SK-N-SH (cell line): Measurements from ENCODE around the gene BRCA2. TPM values are rescaled to one million over a fixed set of nuclear protein-coding genes. Genes with fewer than 3 reads are reported as not detected.
A peak's percentile ranks its signal among the peaks of the same experiment; 100 is the strongest.

Source experiments
- CTCF ChIA-PET: fragments of 300-600, 350-600 bp; formaldehyde crosslinking; extraction: SDS; loops from one replicate; lab custom pipeline; 2021; lab: Yijun Ruan, JAX
- POLR2A ChIA-PET: fragments of 350-600 bp; sonication (Branson Sonifier 250); formaldehyde crosslinking; extraction: SDS; loops from one replicate; lab custom pipeline; 2020; ENCODE audit warnings: antibody characterized with exemption, inconsistent platforms; lab: Yijun Ruan, JAX
- DNase-seq: peaks from one replicate; pipeline ENCODE4 v3.0.0; 2012
- H2AFZ ChIP-seq: fragments of 200-600 bp; sonication (generic); 2 replicates; pipeline ENCODE4 v1.8.1; 2016; ENCODE audit warnings: antibody characterized with exemption, mild to moderate bottlenecking, low read depth
- H3F3A ChIP-seq: fragments of 200-600 bp; sonication (generic); replicated peaks from 2 replicates; pipeline ENCODE3; 2016; ENCODE audit warnings: antibody characterized with exemption, mild to moderate bottlenecking; ENCODE audit not compliant: insufficient read depth
- H3K27ac ChIP-seq, 2 experiments: fragments of 200-500 bp in 1 of 2; fragments of 200-600 bp in 1 of 2; sonication (Bioruptor generic) in 1 of 2; sonication (generic), shearing (Covaris generic) in 1 of 2; 2 replicates each; pipeline versions ENCODE4 v1.5.1 to v1.6.1; 2014 to 2016; ENCODE audit warnings: low read depth in 2 of 2, inconsistent platforms in 1 of 2, low read length in 1 of 2, mild to moderate bottlenecking in 1 of 2, mixed read lengths in 1 of 2
- H3K27me3 ChIP-seq: fragments of 200-600 bp; sonication (generic), shearing (Covaris generic); 2 replicates; pipeline ENCODE4 v1.6.1; 2016; ENCODE audit warnings: mixed run types; ENCODE audit not compliant: insufficient read depth
- H3K36me3 ChIP-seq, 2 experiments: fragments of 200-500 bp in 1 of 2; fragments of 200-600 bp in 1 of 2; sonication (Bioruptor generic) in 1 of 2; sonication (generic) in 1 of 2; replicated peaks in 1 of 2; 2 replicates each; pipeline versions ENCODE3 to v1.5.1; 2014 to 2016; ENCODE audit warnings: low read length in 1 of 2, mild to moderate bottlenecking in 1 of 2; ENCODE audit not compliant: insufficient read depth in 2 of 2, control insufficient read depth in 1 of 2
- H3K4me1 ChIP-seq, 2 experiments: fragments of 200-500 bp in 1 of 2; fragments of 200-600 bp in 1 of 2; sonication (Bioruptor generic) in 1 of 2; sonication (generic), shearing (Covaris generic) in 1 of 2; 2 replicates each; pipeline versions ENCODE4 v1.5.1 to v1.6.1; 2014 to 2016; ENCODE audit warnings: low read depth in 1 of 2, low read length in 1 of 2, mixed run types in 1 of 2; ENCODE audit not compliant: insufficient read depth in 2 of 2, control insufficient read depth in 1 of 2
- H3K4me2 ChIP-seq: fragments of 200-600 bp; sonication (generic), shearing (Covaris generic); 2 replicates; pipeline ENCODE4 v1.6.1; 2017; ENCODE audit warnings: mixed run types
- H3K4me3 ChIP-seq, 2 experiments: fragments of 200-500 bp in 1 of 2; fragments of 200-600 bp in 1 of 2; sonication (Bioruptor generic) in 1 of 2; sonication (generic), shearing (Covaris generic) in 1 of 2; 2 replicates each; pipeline versions ENCODE4 v1.5.1 to v1.8.1; 2014 to 2016; ENCODE audit warnings: low read depth in 2 of 2, inconsistent platforms in 1 of 2, low read length in 1 of 2, mild to moderate bottlenecking in 1 of 2, mixed read lengths in 1 of 2, moderate library complexity in 1 of 2
- H3K79me2 ChIP-seq: fragments of 200-600 bp; sonication (generic); 2 replicates; pipeline ENCODE4 v1.8.1; 2017; ENCODE audit warnings: mild to moderate bottlenecking; ENCODE audit not compliant: insufficient read depth
- H3K9ac ChIP-seq: fragments of 200-600 bp; sonication (generic); 2 replicates; pipeline ENCODE4 v1.6.1; 2017; ENCODE audit warnings: mixed run types
- H3K9me2 ChIP-seq: fragments of 200-600 bp; sonication (generic); 2 replicates; pipeline ENCODE4 v1.6.1; 2017; ENCODE audit warnings: mixed run types
- H3K9me3 ChIP-seq: fragments of 200-600 bp; sonication (generic); 2 replicates; pipeline ENCODE4 v1.6.1; 2017; ENCODE audit warnings: mixed run types, mild to moderate bottlenecking, moderate library complexity
- H4K20me1 ChIP-seq: fragments of 200-600 bp; sonication (generic); 2 replicates; pipeline ENCODE4 v1.6.1; 2017; ENCODE audit warnings: mild to moderate bottlenecking, mixed run types; ENCODE audit not compliant: insufficient read depth
- CHD2 ChIP-seq: fragments of 150-350 bp; IDR thresholded peaks from 2 replicates; pipeline ENCODE4 v1.6.1; 2018; ENCODE audit warnings: low read length; ENCODE audit not compliant: partially characterized antibody
- EP300 ChIP-seq, 2 experiments: IDR thresholded peaks; 2 replicates each; pipeline versions ENCODE4 v1.4.0 to v1.6.1; 2012; ENCODE audit warnings: borderline replicate concordance in 1 of 2, low read depth in 1 of 2, low read length in 1 of 2
- EZH2phosphoT487 ChIP-seq: fragments of 200-600 bp; sonication (generic); IDR thresholded peaks from 2 replicates; pipeline ENCODE4 v1.6.1; 2017; ENCODE audit warnings: low read depth, mixed run types, mild to moderate bottlenecking, antibody characterized with exemption, moderate library complexity, borderline replicate concordance
- GABPA ChIP-seq: IDR thresholded peaks from 2 replicates; pipeline ENCODE4 v1.4.0; 2012; ENCODE audit warnings: low read depth, mild to moderate bottlenecking
- MXI1 ChIP-seq: IDR thresholded peaks from 2 replicates; pipeline ENCODE4 v1.6.1; 2012; ENCODE audit warnings: mild to moderate bottlenecking, low read depth, low read length, improper control_type of control experiment
- NRF1 ChIP-seq: IDR thresholded peaks from 2 replicates; pipeline ENCODE4 v1.6.1; 2012; ENCODE audit warnings: low read depth, mild to moderate bottlenecking, low read length
- RCOR1 ChIP-seq: fragments of 150-350 bp; IDR thresholded peaks from 2 replicates; pipeline ENCODE4 v1.6.1; 2017; ENCODE audit warnings: antibody characterized with exemption, low read length
- RXRA ChIP-seq: IDR thresholded peaks from 2 replicates; pipeline ENCODE4 v1.4.0; 2012; ENCODE audit warnings: low read depth, mild to moderate bottlenecking, borderline replicate concordance
- SIN3A ChIP-seq: IDR thresholded peaks from 2 replicates; pipeline ENCODE4 v1.6.1; 2012; ENCODE audit warnings: low read depth, mild to moderate bottlenecking, low read length, moderate library complexity, borderline replicate concordance
- SMC3 ChIP-seq: IDR thresholded peaks from 2 replicates; pipeline ENCODE4 v1.6.1; 2012; ENCODE audit warnings: low read depth, low read length, improper control_type of control experiment
- TEAD4 ChIP-seq: IDR thresholded peaks from 2 replicates; pipeline ENCODE4 v1.4.0; 2012; ENCODE audit warnings: mild to moderate bottlenecking, borderline replicate concordance; ENCODE audit not compliant: insufficient read depth
- WGBS: methylation state at CpG from one replicate; pipeline ENCODE4 v1.1.6; 2017; ENCODE audit warnings: low lambda C conversion rate; 5-methylcytosine and 5-hydroxymethylcytosine counted together
- polyA plus RNA-seq, 3 experiments: library from polyadenylated mRNA; depleted of rRNA; stranded (reverse); fragments of >200 nt; gene quantifications; 2 replicates each; pipeline ENCODE4 v1.2.3, GENCODE V29; 2012
- TF ChIP-seq, protein P1 (sequence below): fragments of 200-600 bp; sonication (generic); IDR thresholded peaks from 2 replicates; pipeline ENCODE4 v1.6.1; 2017; ENCODE audit warnings: antibody characterized with exemption, mild to moderate bottlenecking, moderate library complexity
- TF ChIP-seq, protein P2 (sequence below): IDR thresholded peaks from 2 replicates; pipeline ENCODE4 v1.4.0; 2012; ENCODE audit warnings: low read depth
- TF ChIP-seq, protein P3 (sequence below): fragments of 150-350 bp; IDR thresholded peaks from 2 replicates; pipeline ENCODE4 v1.6.1; 2017; ENCODE audit warnings: antibody characterized with exemption, low read length, low read depth, borderline replicate concordance

Gene BRCA2
- polyA plus RNA-seq, 1 of the 3 experiments (the other 2 are of a cell fraction), result 1.6 TPM

DNA sequence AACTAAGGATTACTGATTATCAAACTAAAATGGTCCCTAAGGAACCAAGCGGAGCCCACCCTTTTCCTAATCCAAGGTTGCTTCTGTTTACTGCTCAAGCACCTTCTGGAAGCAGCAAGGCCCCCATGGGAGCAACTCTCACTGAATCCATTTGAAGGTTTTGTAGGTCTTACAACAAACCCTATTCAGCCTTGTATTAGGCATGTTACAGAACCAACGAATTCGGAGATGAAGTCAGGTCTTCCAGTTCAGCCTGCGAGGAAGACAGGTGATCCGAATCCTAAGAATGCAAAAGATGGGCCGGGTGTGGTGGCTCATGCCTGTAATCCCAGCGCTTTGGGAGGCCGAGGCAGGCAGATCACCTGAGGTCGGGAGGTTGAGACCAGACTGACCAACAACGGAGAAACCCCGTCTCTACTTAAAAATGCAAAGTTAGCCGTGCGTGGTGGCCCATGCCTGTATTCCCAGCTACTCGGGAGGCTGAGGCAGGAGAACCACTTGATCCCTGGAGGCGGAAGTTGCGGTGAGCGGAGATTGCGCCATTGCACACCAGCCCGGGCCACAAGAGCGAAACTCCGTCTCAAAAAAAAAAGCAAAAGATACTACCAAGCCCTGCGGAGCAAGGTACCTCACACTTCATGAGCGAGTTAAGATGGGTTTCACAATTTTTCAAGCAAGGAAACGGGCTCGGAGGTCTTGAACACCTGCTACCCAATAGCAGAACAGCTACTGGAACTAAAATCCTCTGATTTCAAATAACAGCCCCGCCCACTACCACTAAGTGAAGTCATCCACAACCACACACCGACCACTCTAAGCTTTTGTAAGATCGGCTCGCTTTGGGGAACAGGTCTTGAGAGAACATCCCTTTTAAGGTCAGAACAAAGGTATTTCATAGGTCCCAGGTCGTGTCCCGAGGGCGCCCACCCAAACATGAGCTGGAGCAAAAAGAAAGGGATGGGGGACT is 754 bp upstream of the BRCA2 start:
- no peaks in the 10 kb centered on the region for H4K20me1 ChIP-seq
- ChIA-PET POLR2A (interaction anchor here (0.9 to 1.8 kb wide), 6 partner anchors 9 to 468 kb away, joined by 3 to 4 read pairs (median 3); partner anchors contain the start of gene FRY), CTCF (interaction anchor here (0.8 to 3.4 kb wide), 7 partner anchors 9 to 404 kb away, joined by 3 to 17 read pairs (median 6); no protein-coding TSS in a partner anchor)
- WGBS, result 87% methylated on average over 32 of the region's 32 CpGs
- H3K4me2 ChIP-seq, result peak overlapping the region; percentile 83
- peaks cover 0 to 6% of the 10 kb centered on the region in 2 experiments; a peak in 2 of 4 replicates for H3K4me1 ChIP-seq
- no peaks in the 10 kb centered on the region for H3K27me3 ChIP-seq
- H3K9me3 ChIP-seq, result no peaks in the 10 kb centered on the region
- H3K79me2 ChIP-seq, result peaks cover 19% of the 10 kb centered on the region; the same call in 1 of the 2 replicates
- peaks cover 7 to 13% of the 10 kb centered on the region in 2 experiments for H3K36me3 ChIP-seq
- peak overlapping the region; percentile 84 for H3K9ac ChIP-seq
- H3K27ac ChIP-seq, result peak overlapping the region; percentile 89 to 90
- H2AFZ ChIP-seq, result peak overlapping the region; percentile 100
- no peaks in the 10 kb centered on the region for H3F3A ChIP-seq
- no peaks in the 10 kb centered on the region for H3K9me2 ChIP-seq
- no peak for TF ChIP-seq RXRA
- DNase-seq, result peak; percentile 60
- peak overlapping the region; percentile 90 to 97 for H3K4me3 ChIP-seq

DNA sequence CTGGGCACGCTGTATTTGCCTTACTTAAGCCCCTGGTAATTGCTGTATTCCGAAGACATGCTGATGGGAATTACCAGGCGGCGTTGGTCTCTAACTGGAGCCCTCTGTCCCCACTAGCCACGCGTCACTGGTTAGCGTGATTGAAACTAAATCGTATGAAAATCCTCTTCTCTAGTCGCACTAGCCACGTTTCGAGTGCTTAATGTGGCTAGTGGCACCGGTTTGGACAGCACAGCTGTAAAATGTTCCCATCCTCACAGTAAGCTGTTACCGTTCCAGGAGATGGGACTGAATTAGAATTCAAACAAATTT is 676 bp downstream of the BRCA2 start:
- Histone ChIP-seq H2AFZ (peak overlapping the region; percentile 100), H3K27me3 (no peaks in the 10 kb centered on the region), H3K4me3 (peak overlapping the region; percentile 90 to 97), H3K9me3 (no peaks in the 10 kb centered on the region), H3K36me3 (peaks cover 10 to 15% of the 10 kb centered on the region in 2 experiments), H3K4me1 (peaks cover 0 to 6% of the 10 kb centered on the region in 2 experiments; a peak in 2 of 4 replicates), H3K9ac (peak overlapping the region; percentile 84), H3K27ac (peak overlapping the region; percentile 89 to 90), H3F3A (no peaks in the 10 kb centered on the region), H4K20me1 (no peaks in the 10 kb centered on the region), H3K79me2 (peaks cover 19% of the 10 kb centered on the region; the same call in 1 of the 2 replicates), H3K4me2 (peak overlapping the region; percentile 83), H3K9me2 (no peaks in the 10 kb centered on the region)
- TF ChIP-seq, protein P1, sequence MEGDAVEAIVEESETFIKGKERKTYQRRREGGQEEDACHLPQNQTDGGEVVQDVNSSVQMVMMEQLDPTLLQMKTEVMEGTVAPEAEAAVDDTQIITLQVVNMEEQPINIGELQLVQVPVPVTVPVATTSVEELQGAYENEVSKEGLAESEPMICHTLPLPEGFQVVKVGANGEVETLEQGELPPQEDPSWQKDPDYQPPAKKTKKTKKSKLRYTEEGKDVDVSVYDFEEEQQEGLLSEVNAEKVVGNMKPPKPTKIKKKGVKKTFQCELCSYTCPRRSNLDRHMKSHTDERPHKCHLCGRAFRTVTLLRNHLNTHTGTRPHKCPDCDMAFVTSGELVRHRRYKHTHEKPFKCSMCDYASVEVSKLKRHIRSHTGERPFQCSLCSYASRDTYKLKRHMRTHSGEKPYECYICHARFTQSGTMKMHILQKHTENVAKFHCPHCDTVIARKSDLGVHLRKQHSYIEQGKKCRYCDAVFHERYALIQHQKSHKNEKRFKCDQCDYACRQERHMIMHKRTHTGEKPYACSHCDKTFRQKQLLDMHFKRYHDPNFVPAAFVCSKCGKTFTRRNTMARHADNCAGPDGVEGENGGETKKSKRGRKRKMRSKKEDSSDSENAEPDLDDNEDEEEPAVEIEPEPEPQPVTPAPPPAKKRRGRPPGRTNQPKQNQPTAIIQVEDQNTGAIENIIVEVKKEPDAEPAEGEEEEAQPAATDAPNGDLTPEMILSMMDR, result no peak
- TF ChIP-seq, protein P2, sequence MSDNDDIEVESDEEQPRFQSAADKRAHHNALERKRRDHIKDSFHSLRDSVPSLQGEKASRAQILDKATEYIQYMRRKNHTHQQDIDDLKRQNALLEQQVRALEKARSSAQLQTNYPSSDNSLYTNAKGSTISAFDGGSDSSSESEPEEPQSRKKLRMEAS, result peak; percentile 56; the same call in 1 of the 2 replicates
- peak; percentile 60 for TF ChIP-seq MXI1
- no peak for DNase-seq
- POLR2A ChIA-PET, result interaction anchor here (1.1 to 1.8 kb wide), 2 partner anchors 285 to 470 kb away, joined by 3 to 4 read pairs; partner anchors contain the start of gene FRY
- under 1% methylated on average over 13 of the region's 13 CpGs for WGBS
- CTCF ChIA-PET, result interaction anchor here (0.7 to 2.7 kb wide), 5 partner anchors 98 to 406 kb away, joined by 3 to 11 read pairs (median 5); no protein-coding TSS in a partner anchor

DNA sequence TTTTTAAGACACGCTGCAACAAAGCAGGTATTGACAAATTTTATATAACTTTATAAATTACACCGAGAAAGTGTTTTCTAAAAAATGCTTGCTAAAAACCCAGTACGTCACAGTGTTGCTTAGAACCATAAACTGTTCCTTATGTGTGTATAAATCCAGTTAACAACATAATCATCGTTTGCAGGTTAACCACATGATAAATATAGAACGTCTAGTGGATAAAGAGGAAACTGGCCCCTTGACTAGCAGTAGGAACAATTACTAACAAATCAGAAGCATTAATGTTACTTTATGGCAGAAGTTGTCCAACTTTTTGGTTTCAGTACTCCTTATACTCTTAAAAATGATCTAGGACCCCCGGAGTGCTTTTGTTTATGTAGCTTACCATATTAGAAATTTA is 1.2 kb downstream of the BRCA2 start:
- 66% methylated on average over 6 of the region's 6 CpGs for WGBS
- peak overlapping the region; percentile 100 for H2AFZ ChIP-seq
- H3K36me3 ChIP-seq, result peaks cover 10 to 15% of the 10 kb centered on the region in 2 experiments
- H3K9me2 ChIP-seq, result no peaks in the 10 kb centered on the region
- H3K27ac ChIP-seq, result peak overlapping the region; percentile 89 to 90; a peak in 3 of 4 replicates
- H3K4me1 ChIP-seq, result peaks cover 0 to 6% of the 10 kb centered on the region in 2 experiments; a peak in 2 of 4 replicates
- peak overlapping the region; percentile 90 to 97; a peak in 3 of 4 replicates for H3K4me3 ChIP-seq
- ChIA-PET POLR2A (no interaction called here), CTCF (interaction anchor here (1.0 to 2.7 kb wide), 3 partner anchors 152 to 406 kb away, joined by 3 to 11 read pairs (median 6); no protein-coding TSS in a partner anchor)
- H3F3A ChIP-seq, result no peaks in the 10 kb centered on the region
- peak overlapping the region; percentile 84; the same call in 1 of the 2 replicates for H3K9ac ChIP-seq
- peak overlapping the region; percentile 83 for H3K4me2 ChIP-seq
- peaks cover 19% of the 10 kb centered on the region; the same call in 1 of the 2 replicates for H3K79me2 ChIP-seq
- no peak for DNase-seq
- no peaks in the 10 kb centered on the region for H3K9me3 ChIP-seq
- H4K20me1 ChIP-seq, result no peaks in the 10 kb centered on the region
- H3K27me3 ChIP-seq, result no peaks in the 10 kb centered on the region
- TF ChIP-seq SIN3A (no peak), EP300 (IDR thresholded peaks at IDR 0.05; ENCODE audit: borderline replicate concordance in 1 of 2, low read depth in 1 of 2, low read length in 1 of 2) (no peak), GABPA (no peak), MXI1 (no peak), TEAD4 (no peak), RCOR1 (no peak), EZH2phosphoT487 (no peak), NRF1 (no peak), CHD2 (no peak), SMC3 (no peak)
- TF ChIP-seq, protein P2, result no peak
- TF ChIP-seq, protein P3, sequence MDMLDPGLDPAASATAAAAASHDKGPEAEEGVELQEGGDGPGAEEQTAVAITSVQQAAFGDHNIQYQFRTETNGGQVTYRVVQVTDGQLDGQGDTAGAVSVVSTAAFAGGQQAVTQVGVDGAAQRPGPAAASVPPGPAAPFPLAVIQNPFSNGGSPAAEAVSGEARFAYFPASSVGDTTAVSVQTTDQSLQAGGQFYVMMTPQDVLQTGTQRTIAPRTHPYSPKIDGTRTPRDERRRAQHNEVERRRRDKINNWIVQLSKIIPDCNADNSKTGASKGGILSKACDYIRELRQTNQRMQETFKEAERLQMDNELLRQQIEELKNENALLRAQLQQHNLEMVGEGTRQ, result no peak
